ENCODE measurements around the gene SERPINB8.

DNA sequence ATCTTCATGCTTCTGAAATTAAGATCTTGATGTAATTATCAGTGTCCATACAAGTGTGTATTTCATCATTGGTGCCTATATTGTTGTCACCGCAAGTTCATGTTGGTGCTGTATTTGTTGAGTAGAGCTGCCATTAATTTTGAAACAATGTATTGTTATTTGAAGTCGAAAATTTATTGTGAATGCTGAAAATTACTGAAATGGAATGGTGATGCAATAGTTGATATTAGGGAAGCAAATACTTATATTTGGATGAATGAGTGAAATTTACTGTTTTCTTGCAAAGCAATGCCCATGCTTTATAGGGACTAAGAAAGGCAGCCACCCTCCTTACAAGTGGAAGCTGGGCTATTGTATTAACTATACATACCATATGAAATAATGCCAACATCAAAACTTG is 41.6 kb downstream of the SERPINB8 start:
- no peak for TF ChIP-seq NR4A1 (CRISPR knock-in tag; IDR thresholded peaks at IDR 0.05)
- TF ChIP-seq NR4A1 (tag; IDR thresholded peaks at IDR 0.05), result no peak
- no peak for TF ChIP-seq YY1 (IDR thresholded peaks at IDR 0.05; ENCODE audit: borderline replicate concordance in 1 of 3, control insufficient read depth in 1 of 3, extremely low read depth in 1 of 3, insufficient read depth in 3 of 3, insufficient read length in 1 of 3, insufficient replicate concordance in 2 of 3, low read depth in 1 of 3, low read length in 2 of 3)
- TF ChIP-seq SNRNP70 (optimal IDR thresholded peaks at IDR 0.05; ENCODE audit: low read depth, low read length), result no peak
- no peak for TF ChIP-seq TAF1 (IDR thresholded peaks at IDR 0.05; ENCODE audit: control insufficient read depth, extremely low read depth, insufficient read depth, low read length, severe bottlenecking)
- TF ChIP-seq ZBTB7A (IDR thresholded peaks at IDR 0.05; ENCODE audit: borderline replicate concordance, control insufficient read depth, low read depth, low read length), result no peak
- TF ChIP-seq NFIC (IDR thresholded peaks at IDR 0.05), result no peak
- TF ChIP-seq MEF2A (IDR thresholded peaks at IDR 0.05; ENCODE audit: control insufficient read depth, low read depth, low read length), result no peak
- no peak for TF ChIP-seq FOSL1 (tag; conservative IDR thresholded peaks at IDR 0.05)
- no peak for TF ChIP-seq ZNF699 (CRISPR knock-in tag; IDR thresholded peaks at IDR 0.05; ENCODE audit: insufficient replicate concordance)
- TF ChIP-seq CTCF (IDR thresholded peaks at IDR 0.05 in 2 of 3, conservative IDR thresholded peaks at IDR 0.05 in 1 of 3; ENCODE audit: insufficient read depth in 2 of 3, low read depth in 1 of 3, low read length in 3 of 3), result no peak
- TF ChIP-seq, protein P1, sequence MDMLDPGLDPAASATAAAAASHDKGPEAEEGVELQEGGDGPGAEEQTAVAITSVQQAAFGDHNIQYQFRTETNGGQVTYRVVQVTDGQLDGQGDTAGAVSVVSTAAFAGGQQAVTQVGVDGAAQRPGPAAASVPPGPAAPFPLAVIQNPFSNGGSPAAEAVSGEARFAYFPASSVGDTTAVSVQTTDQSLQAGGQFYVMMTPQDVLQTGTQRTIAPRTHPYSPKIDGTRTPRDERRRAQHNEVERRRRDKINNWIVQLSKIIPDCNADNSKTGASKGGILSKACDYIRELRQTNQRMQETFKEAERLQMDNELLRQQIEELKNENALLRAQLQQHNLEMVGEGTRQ (CRISPR knock-in tag; IDR thresholded peaks at IDR 0.05), result no peak
- TF ChIP-seq SMAD3 (CRISPR knock-in tag; conservative IDR thresholded peaks at IDR 0.05), result no peak
- TF ChIP-seq, protein P2, sequence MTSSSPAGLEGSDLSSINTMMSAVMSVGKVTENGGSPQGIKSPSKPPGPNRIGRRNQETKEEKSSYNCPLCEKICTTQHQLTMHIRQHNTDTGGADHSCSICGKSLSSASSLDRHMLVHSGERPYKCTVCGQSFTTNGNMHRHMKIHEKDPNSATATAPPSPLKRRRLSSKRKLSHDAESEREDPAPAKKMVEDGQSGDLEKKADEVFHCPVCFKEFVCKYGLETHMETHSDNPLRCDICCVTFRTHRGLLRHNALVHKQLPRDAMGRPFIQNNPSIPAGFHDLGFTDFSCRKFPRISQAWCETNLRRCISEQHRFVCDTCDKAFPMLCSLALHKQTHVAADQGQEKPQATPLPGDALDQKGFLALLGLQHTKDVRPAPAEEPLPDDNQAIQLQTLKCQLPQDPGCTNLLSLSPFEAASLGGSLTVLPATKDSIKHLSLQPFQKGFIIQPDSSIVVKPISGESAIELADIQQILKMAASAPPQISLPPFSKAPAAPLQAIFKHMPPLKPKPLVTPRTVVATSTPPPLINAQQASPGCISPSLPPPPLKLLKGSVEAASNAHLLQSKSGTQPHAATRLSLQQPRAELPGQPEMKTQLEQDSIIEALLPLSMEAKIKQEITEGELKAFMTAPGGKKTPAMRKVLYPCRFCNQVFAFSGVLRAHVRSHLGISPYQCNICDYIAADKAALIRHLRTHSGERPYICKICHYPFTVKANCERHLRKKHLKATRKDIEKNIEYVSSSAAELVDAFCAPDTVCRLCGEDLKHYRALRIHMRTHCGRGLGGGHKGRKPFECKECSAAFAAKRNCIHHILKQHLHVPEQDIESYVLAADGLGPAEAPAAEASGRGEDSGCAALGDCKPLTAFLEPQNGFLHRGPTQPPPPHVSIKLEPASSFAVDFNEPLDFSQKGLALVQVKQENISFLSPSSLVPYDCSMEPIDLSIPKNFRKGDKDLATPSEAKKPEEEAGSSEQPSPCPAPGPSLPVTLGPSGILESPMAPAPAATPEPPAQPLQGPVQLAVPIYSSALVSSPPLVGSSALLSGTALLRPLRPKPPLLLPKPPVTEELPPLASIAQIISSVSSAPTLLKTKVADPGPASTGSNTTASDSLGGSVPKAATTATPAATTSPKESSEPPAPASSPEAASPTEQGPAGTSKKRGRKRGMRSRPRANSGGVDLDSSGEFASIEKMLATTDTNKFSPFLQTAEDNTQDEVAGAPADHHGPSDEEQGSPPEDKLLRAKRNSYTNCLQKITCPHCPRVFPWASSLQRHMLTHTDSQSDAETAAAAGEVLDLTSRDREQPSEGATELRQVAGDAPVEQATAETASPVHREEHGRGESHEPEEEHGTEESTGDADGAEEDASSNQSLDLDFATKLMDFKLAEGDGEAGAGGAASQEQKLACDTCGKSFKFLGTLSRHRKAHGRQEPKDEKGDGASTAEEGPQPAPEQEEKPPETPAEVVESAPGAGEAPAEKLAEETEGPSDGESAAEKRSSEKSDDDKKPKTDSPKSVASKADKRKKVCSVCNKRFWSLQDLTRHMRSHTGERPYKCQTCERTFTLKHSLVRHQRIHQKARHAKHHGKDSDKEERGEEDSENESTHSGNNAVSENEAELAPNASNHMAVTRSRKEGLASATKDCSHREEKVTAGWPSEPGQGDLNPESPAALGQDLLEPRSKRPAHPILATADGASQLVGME (CRISPR knock-in tag; IDR thresholded peaks at IDR 0.05), result no peak
